COLO829 (cell line): Measurements from ENCODE around the gene VEPH1.

Experiments
- DNase-seq: peaks from one replicate; pipeline ENCODE4 v3.0.0; 2012; ENCODE audit warnings: low spot score

The VEPH1 gene

GRCh38 chr3:157502916-157503595, at the start of gene VEPH1:
TSS of gene VEPH1 (minus strand) at chr3:157503416. CDS start at chr3:157495349, 8,067 bp downstream.
- no peak for DNase-seq

- DNase-seq, result no peak
These were observed 48.7 kb upstream of the VEPH1 start for GRCh38 chr3:157551961-157552360.

GRCh38 chr3:157549498-157549897, 46.3 kb upstream of the VEPH1 start:
- DNase-seq, result no peak

- DNase-seq, result no peak
These were observed 41.4 kb upstream of the VEPH1 start for GRCh38 chr3:157544501-157545130.

- no peak for DNase-seq
These were observed 40.4 kb upstream of the VEPH1 start for GRCh38 chr3:157543501-157544035.

- DNase-seq, result no peak
These were observed 39.7 kb upstream of the VEPH1 start for GRCh38 chr3:157542711-157543500.

GRCh38 chr3:157541506-157542236, 38.5 kb upstream of the VEPH1 start:
- no peak for DNase-seq

- DNase-seq, result no peak
These were observed 37.4 kb upstream of the VEPH1 start for GRCh38 chr3:157540656-157541055.

- DNase-seq, result no peak
These were observed 32.5 kb upstream of the VEPH1 start for GRCh38 chr3:157535667-157536066.

- no peak for DNase-seq
These were observed 31.5 kb upstream of the VEPH1 start for GRCh38 chr3:157534725-157535161.

GRCh38 chr3:157533298-157534070, 30.3 kb upstream of the VEPH1 start:
- DNase-seq, result no peak

GRCh38 chr3:157532529-157533297, 29.5 kb upstream of the VEPH1 start:
- DNase-seq, result peak; percentile 86

GRCh38 chr3:157531771-157532170, 28.6 kb upstream of the VEPH1 start:
- DNase-seq, result no peak

- DNase-seq, result no peak
These were observed 28.1 kb upstream of the VEPH1 start for GRCh38 chr3:157531301-157531660.

- no peak for DNase-seq
These were observed 27.6 kb upstream of the VEPH1 start for GRCh38 chr3:157530637-157531300.

GRCh38 chr3:157529751-157530150, 26.5 kb upstream of the VEPH1 start:
- DNase-seq, result no peak

- DNase-seq, result no peak
These were observed 25.9 kb upstream of the VEPH1 start for GRCh38 chr3:157529085-157529484.

- DNase-seq, result no peak
These were observed 24.1 kb upstream of the VEPH1 start for GRCh38 chr3:157527131-157527881.

GRCh38 chr3:157526036-157526435, 22.8 kb upstream of the VEPH1 start:
- DNase-seq, result no peak
